NCI-H2196 treated with DMSO at 0.1 percent for 48 hours (cell line): Measurements from ENCODE around the gene SNX24.
"Not testable (repeated sequence)": the region's sequence is repeated elsewhere in the genome, so short reads cannot be mapped to it uniquely, and the experiment has no call there.

Source experiments
- DNase-seq: peaks from one replicate; lab custom pipeline; 2025; ENCODE audit not compliant: unreplicated experiment; lab: John Stamatoyannopoulos, UW

Gene SNX24, protein sequence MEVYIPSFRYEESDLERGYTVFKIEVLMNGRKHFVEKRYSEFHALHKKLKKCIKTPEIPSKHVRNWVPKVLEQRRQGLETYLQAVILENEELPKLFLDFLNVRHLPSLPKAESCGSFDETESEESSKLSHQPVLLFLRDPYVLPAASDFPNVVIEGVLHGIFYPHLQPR

DNA sequence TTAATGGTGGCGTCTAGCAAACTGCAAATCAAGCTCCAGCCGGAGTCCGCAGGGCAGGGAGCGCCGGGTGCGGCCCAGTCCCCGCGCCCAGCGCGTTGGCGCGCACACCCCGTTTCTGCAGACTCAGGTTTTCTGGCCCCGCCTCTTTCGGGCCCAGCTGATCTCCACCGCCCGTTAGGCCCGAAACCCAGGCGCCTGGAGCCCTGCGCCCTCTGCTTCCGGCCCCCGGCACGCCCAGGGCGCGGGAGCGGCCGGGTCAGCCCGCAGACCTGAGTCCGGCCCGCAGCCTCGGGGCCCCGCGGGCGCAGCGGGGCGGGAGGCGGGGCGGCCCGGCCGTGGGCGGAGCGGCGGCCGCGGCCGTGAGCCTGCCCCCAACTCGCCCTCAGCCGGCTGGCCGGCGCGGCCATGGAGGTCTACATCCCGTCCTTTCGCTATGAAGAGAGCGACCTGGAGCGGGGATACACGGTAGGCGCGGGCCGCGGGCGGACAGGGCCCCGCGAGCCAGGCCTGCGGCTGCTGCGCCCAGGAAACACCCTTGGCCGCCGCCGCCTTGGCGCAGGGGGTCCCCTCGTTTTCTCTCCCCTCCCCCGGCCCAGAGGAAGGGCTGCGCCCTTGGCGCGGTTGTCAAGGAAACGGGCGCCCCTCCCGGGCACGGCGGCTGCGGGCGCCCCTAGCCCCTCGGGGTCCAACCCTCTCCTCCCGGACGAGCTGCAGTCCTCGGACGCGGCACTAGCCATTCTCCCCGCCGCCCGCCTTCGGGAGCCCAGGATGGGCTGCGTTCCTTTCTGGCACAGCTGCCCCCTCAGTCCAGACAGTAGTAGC lies at the start of gene SNX24:
Gene SNX24 (plus strand): TSS at position 385 of the 822 bp plus-strand sequence. CDS start 21 bp downstream, at position 406.
- DNase-seq, result peak; percentile 71

DNA sequence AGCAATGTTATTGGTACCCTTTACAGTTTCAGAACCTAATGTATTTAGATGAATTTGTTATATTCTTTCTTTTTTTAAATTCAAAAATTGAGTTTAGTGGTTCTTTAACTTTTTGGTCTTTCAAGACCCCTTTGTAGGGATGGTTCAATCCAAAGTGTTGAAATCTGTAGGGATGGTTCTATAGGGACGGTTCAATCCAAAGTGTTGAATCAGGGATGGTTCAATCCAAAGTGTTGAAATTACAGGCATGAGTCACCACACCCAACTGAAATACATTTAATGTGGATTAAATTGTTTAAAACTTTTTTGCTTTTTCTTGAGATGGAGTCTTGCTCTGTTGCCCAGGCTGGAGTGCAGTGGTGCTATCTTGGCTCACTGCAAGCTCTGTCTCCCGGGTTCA lies 39.9 kb upstream of the SNX24 start:
- no peak for DNase-seq

DNA sequence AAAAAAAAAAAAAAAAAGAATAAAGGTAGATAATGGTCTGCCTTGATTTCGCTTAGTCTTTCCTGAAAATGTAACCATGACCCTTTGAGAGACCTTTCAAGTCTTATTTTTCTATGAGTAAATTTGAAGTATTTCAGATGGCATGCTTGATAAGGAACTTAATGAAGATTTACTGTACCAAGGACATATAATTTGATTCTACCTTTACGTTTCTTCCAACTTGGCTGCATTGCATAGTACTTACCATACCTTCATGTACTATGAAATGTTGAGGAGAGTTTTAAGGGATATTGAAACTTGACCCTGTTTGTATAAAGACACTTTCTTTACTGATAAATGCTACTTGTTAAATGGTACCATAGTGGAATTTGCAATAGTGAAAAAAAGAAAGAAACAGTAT lies 35.0 kb upstream of the SNX24 start:
- DNase-seq, result no peak

- DNase-seq, result no peak
Observed at GRCh38 chr5:122815218-122815767, 30.1 kb upstream of the SNX24 start.

DNA sequence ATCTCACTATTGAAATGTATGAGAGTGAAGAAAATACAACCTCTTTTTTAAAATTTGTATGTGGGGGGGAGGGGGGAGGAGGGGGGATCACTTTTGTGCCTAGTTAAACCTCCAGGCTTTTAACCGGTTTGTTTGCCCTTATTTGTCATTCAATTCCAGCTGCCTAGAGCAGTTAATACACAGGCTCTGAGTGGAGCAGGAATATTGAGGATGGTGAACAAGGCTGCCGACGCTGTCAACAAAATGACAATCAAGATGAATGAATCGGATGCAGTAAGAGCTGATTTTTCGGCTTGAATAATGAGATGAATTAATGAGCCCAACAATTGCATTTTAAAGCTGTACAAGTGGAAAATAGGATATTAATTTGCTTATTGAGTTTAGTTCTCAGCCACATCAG lies 28.7 kb upstream of the SNX24 start:
- no peak for DNase-seq

DNA sequence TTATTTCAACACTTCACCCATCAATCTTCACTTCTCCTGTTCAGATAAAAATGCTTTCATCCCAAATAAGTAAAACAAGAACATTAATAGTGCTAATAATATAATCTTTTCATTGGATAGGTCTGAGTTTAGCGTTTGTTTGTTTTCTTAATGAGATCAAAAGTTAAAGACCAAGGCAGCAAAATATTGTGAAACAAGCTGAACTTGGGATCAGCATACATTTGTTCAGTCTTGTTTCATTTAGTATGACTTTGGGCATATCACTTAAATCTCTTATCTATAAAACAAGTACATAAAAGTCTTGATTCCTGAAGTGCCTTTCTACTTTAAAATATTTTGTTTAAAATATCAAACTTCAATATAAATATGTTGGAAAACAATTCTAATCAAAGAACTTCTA lies 13.4 kb upstream of the SNX24 start:
- DNase-seq, result no peak

DNA sequence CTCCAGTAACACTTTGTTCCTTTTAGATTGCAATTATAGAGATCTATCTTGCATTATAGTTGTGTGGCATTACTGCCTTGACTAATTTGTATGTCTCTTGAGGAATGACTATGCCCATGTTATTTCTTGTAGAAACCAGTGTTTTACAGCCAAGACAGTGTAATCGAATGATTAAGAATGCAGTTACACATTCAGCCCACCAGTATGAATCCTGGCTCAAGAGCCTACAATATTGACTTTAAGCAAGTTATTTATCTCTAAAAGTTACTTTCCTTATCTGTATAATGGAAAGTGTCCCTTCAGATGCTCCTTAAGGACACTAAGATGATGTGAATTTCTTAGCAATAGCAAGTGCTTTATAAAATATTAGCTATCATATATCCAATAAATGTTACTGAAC lies 9.7 kb upstream of the SNX24 start:
- no peak for DNase-seq

GRCh38 chr5:122836947-122837346 lies 8.5 kb upstream of the SNX24 start:
- no peak for DNase-seq

DNA sequence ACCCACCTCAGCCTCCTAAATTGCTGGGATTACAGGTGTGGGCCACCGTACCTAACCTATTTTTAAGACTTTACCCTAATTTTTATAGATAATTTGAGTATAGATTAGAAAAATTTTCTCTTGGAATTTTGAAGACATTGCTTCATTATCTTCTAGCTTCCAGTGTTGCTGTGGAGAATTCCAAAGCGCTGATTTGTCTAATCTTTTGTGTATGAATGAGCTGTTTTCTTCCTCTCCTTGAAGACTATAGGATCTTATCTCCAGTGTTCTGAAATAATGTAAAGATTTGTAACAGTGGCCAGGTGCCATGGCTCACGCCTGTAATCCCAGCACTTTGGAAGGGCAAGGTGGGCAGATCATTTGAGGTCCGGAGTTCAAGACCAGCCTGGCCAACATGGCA lies 5.7 kb upstream of the SNX24 start:
- no peak for DNase-seq

GRCh38 chr5:122842016-122842580 lies 3.3 kb upstream of the SNX24 start:
- DNase-seq, result no peak

DNA sequence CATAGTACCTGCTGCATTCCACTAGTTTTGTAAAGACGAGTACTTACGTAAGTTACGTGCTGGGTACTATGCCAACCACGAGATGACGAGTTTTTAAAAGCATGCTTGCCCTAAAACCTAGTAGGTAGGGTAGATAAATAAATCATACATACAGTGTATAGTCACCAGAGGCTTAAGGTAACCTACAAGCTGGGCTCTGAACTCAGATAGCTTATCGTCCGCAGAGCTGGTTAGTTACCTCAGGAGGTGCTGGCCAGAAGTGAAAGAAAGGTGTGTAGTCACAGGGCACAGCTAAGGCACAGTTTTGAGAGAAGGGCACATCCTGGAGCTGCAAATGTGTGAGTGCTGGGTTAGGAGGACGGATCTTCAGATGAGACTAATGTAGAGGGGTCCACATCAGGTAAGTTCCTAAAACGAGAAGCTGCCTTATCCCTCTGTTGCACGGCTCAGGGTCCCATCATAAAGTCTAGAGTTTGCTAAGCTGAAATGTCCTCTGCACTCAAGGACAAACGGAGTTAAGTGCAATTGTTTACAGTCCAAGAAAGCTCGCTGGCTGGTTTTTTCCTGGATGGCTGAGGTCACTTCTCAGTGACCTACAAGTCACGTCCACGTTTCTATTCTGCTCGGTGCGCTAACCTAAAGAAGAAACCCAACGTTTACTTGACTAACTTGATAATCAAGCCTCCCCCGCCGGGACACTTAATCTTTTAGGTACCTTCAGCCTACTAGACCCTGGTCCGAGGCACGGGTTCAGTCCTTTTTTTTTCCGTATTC lies 1.1 kb upstream of the SNX24 start:
- DNase-seq, result no peak

DNA sequence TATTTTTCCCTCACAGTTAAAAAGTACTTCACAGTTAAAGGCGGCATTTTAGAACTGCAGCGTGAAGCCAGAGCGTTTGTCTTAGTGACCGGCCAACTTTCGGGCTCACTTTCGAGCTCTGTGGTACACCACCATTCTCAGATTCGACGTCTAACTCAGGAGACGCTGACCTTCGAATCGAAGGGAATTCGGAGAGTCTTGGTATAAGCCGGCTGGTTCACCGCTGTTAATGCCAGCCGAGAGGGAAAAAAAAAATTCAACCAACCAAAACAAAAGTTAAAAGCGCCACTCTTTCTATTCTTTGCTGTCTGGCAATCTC lies 544 bp upstream of the SNX24 start:
- no peak for DNase-seq

- DNase-seq, result no peak
Observed at GRCh38 chr5:122846051-122846550, 688 bp downstream of the SNX24 start.

DNA sequence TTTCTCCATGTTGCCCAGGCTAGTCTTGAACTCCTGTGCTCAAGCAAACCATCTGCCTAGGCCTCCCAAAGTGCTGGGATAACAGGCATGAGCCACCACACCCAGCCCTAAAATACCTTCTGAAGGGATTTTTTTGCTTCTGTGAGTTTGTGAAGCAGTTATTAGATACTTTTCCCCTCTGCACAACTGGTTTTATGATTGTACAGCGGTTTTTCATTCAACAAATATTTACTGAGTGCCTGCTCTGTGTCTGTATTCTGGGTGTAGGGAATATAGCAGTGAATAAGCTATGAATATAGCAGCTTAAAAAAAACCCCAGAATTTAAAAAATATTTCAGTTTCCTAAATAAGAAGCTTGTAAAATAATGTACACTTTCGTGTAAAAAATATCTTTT lies 2.3 kb downstream of the SNX24 start:
- DNase-seq, result no peak

- no peak for DNase-seq
Observed at GRCh38 chr5:122849771-122850170, 4.4 kb downstream of the SNX24 start.

- not testable (repeated sequence) for DNase-seq
Observed at GRCh38 chr5:122857538-122857937, 12.1 kb downstream of the SNX24 start.

GRCh38 chr5:122858451-122858850 lies 13.0 kb downstream of the SNX24 start:
- DNase-seq, result no peak

DNA sequence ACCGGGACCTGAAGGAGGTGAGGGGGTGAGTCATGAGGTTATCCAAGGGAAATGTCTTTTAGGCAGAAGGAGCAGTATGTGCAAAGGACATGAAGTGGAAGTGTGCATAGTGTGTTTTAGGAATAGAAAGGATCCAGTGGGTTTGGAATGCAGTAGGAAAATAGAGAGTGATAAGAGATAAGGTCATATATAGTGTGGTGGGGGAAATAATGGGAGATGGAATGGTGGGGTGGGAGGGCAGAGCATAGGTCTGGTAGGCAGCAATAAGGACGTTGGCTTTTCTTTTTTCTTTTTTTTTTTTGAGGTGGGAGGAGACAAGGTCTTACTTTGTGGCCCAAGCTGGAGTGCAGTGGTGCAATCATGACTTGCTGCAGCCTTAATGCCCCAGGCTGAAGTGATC lies 17.8 kb downstream of the SNX24 start:
- no peak for DNase-seq

DNA sequence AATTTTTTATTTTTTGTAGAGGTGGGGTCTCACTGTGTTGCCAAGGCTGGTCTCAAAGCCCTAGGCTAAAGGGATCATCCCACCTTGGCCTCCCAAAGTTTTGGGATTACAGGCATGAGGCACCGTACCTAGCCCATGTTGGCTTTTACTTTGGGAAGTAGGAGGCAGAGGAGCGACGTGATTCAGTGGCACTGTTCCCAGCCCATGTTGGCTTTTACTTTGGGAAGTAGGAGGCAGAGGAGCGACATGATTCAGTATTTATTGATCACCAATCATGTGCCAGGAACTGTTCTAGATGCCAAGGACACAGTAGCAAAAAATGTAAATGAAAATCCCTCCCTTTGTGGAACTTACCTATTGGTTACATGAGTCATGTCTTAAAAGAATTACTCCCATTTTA lies 18.3 kb downstream of the SNX24 start:
- no peak for DNase-seq

DNA sequence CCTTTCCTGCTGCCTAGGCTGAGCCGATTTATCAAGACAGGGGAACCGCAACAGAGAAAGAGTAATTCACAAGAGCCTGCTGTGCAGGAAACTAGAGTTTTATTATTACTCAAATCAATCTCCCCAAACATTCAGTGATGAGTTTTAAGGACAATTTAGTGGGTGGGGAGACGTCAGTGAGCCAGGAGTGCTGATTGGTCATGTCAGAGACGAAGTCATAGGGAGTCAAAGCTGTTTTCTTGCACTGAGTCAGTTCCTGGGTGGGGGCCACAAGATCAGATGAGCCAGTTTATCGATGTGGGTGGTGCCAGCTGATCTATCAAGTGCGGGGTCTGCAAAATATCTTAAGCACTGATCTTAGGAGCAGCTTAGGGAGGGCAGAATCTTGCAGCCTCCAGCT lies 19.0 kb downstream of the SNX24 start:
- DNase-seq, result no peak

DNA sequence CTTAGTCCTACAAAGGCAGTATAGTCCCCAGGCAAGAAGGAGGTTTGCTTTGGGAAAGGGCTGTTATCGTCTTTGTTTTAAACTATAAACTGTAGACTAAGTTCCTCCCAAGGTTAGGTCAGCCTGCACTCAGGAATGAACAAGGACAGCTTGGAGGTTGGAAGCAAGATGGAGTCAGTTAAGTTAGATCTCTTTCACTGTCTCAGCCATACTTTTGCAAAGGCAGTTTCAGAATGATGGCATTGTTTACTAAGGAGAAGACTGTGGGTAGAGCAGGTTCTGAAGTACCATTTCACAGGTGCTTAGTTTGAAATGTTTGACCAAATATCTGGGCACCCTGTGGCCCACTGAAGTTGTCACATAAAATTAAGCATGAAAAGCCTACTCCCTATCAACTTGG lies 19.4 kb downstream of the SNX24 start:
- DNase-seq, result no peak
